ENCODE results near the gene KLHL1. TPM values are rescaled to one million over a fixed set of nuclear protein-coding genes. Genes with fewer than 3 reads are reported as not detected.

KLHL1 gene
- polyA plus RNA-seq, 3 donors, result not detected

GRCh38 chr13:70022646-70023045, 85.6 kb downstream of the KLHL1 start:
- H3K4me1 Mint-ChIP-seq, result no peaks in the 10 kb centered on the region
- Histone ChIP-seq H3K79me2 (ENCODE audit: insufficient read depth, low read length) (no peaks in the 10 kb centered on the region), H3K9me3 (replicated peaks in 1 of 2; ENCODE audit: control insufficient read depth in 1 of 2, insufficient read depth in 1 of 2, low read length in 2 of 2) (peaks cover 0 to 4% of the 10 kb centered on the region in 2 donors), H3K27ac (ENCODE audit: low read depth in 1 of 2, low read length in 2 of 2) (no peak overlapping the region), H2AFZ (ENCODE audit: insufficient read depth, low read depth, low read length, poor library complexity, severe bottlenecking) (no peak overlapping the region), H3K4me2 (replicated peaks; ENCODE audit: extremely low read depth, low read length, poor library complexity, severe bottlenecking) (no peak overlapping the region), H3K9ac (ENCODE audit: insufficient read depth, low read length, poor library complexity, severe bottlenecking) (no peak overlapping the region), H3K36me3 (replicated peaks in 1 of 2; ENCODE audit: control insufficient read depth in 1 of 2, insufficient read depth in 2 of 2, low read length in 2 of 2) (no peaks in the 10 kb centered on the region), H3K27me3 (ENCODE audit: control insufficient read depth in 2 of 2, insufficient read depth in 2 of 2, low read length in 2 of 2) (no peaks in the 10 kb centered on the region), H3K4me3 (replicated peaks in 1 of 3; ENCODE audit: low read depth in 2 of 3, low read length in 3 of 3) (no peak overlapping the region), H4K20me1 (ENCODE audit: insufficient read depth, low read length) (no peaks in the 10 kb centered on the region), H3K4me1 (ENCODE audit: control insufficient read depth in 1 of 2, insufficient read depth in 2 of 2, low read length in 2 of 2) (no peaks in the 10 kb centered on the region)
- no peak overlapping the region for H3K4me3 Mint-ChIP-seq
- TF ChIP-seq CTCF (IDR thresholded peaks at IDR 0.05), result no peak
- H3K9me3 Mint-ChIP-seq, result peaks cover 0 to 7% (median 2%) of the 10 kb centered on the region in 7 donors
- intact Hi-C loops (cut with micrococcal nuclease), result no loop called here
- H3K27ac Mint-ChIP-seq, result no peak overlapping the region
- no CpG with 5 or more reads among the region's 3 CpGs for WGBS (ENCODE audit: insufficient coverage)
- H3K27me3 Mint-ChIP-seq (ENCODE audit: low read depth in 3 of 3), result peaks cover 0 to 3% (median 0%) of the 10 kb centered on the region in 3 donors
- DNase-seq, result no peak
- H3K36me3 Mint-ChIP-seq, result no peaks in the 10 kb centered on the region

- no peak overlapping the region for H3K27ac Mint-ChIP-seq
- H4K20me1 ChIP-seq (ENCODE audit: insufficient read depth, low read length), result no peaks in the 10 kb centered on the region
These were observed 92.1 kb downstream of the KLHL1 start for GRCh38 chr13:70016116-70016515.

More at GRCh38 chr13:70016116-70016515, 92.1 kb downstream of the KLHL1 start:
- H3K79me2 ChIP-seq (ENCODE audit: insufficient read depth, low read length), result no peaks in the 10 kb centered on the region
- intact Hi-C loops (cut with micrococcal nuclease), result no loop called here
- no peak for TF ChIP-seq CTCF (IDR thresholded peaks at IDR 0.05)
- no peak overlapping the region for H2AFZ ChIP-seq (ENCODE audit: insufficient read depth, low read depth, low read length, poor library complexity, severe bottlenecking)
- peaks cover 15 to 17% of the 10 kb centered on the region in 2 donors for H3K9me3 ChIP-seq (replicated peaks in 1 of 2; ENCODE audit: control insufficient read depth in 1 of 2, insufficient read depth in 1 of 2, low read length in 2 of 2)
- H3K4me1 ChIP-seq (ENCODE audit: control insufficient read depth in 1 of 2, insufficient read depth in 2 of 2, low read length in 2 of 2), result no peaks in the 10 kb centered on the region
- Mint-ChIP-seq H3K4me1 (no peaks in the 10 kb centered on the region), H3K27me3 (ENCODE audit: low read depth in 3 of 3) (no peaks in the 10 kb centered on the region), H3K9me3 (peaks cover 2 to 16% (median 6%) of the 10 kb centered on the region in 7 donors), H3K36me3 (no peaks in the 10 kb centered on the region), H3K4me3 (no peak overlapping the region)
- no peak for DNase-seq
- no peaks in the 10 kb centered on the region for H3K27me3 ChIP-seq (ENCODE audit: control insufficient read depth in 2 of 2, insufficient read depth in 2 of 2, low read length in 2 of 2)
- H3K36me3 ChIP-seq (replicated peaks in 1 of 2; ENCODE audit: control insufficient read depth in 1 of 2, insufficient read depth in 2 of 2, low read length in 2 of 2), result no peaks in the 10 kb centered on the region
- WGBS (ENCODE audit: insufficient coverage), result 87% methylated on average over 3 of the region's 3 CpGs
- H3K4me2 ChIP-seq (replicated peaks; ENCODE audit: extremely low read depth, low read length, poor library complexity, severe bottlenecking), result no peak overlapping the region
- no peak overlapping the region for H3K9ac ChIP-seq (ENCODE audit: insufficient read depth, low read length, poor library complexity, severe bottlenecking)
- H3K4me3 ChIP-seq (replicated peaks in 1 of 3; ENCODE audit: low read depth in 2 of 3, low read length in 3 of 3), result no peak overlapping the region
- H3K27ac ChIP-seq (ENCODE audit: low read depth in 1 of 2, low read length in 2 of 2), result no peak overlapping the region
